NB4 (cell line): ENCODE data around the gene AATK.

Experiments
- CTCF ChIP-seq: IDR thresholded peaks from one replicate; pipeline ENCODE4 v1.5.1; 2012; ENCODE audit warnings: low read depth, low read length
- MYC ChIP-seq: IDR thresholded peaks from 2 replicates; pipeline ENCODE4 v1.6.1; 2011; ENCODE audit warnings: low read depth, low read length
- POLR2A ChIP-seq: IDR thresholded peaks from 2 replicates; pipeline ENCODE4 v1.6.1; 2011; ENCODE audit warnings: mild to moderate bottlenecking; ENCODE audit not compliant: insufficient read length; ENCODE audit errors: extremely low read depth

DNA sequence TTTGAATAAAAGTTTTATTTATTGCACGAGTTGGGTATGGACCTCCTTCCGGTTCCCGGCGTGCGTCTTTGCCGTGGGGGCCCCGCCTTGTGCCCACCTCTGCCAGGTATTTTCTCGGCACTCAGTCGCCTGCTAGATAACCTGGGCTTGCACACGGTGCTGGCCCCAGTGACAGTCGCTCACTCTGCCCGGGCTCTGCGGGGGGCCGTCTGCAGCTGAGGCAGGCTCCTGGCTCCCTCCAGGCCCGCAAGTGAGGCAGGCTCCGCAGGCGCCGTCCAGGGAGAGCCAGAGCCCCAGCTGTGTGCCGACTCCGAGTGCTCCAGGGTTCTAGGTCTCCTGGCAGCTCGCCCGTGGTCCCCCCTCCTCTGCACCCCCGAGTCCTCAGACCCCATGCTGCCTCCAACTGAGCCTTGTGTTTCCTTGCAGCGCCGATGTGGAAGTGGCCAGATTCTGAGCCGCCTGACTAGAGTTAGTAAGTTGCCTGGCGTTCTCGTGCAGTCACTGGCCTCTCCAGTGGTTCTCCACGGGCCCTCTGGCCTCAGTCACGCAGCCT, 55.5 kb downstream of the AATK start:
- no peak for TF ChIP-seq POLR2A
- TF ChIP-seq CTCF = no peak
- TF ChIP-seq MYC = no peak
